ENCODE data around the gene ZFPM1. TPM values are rescaled to one million over a fixed set of nuclear protein-coding genes. Genes with fewer than 3 reads are reported as not detected.

The ZFPM1 gene
- total RNA-seq, 3 donors from 2014 or later: 0.32 to 2.9 (median 2.3) TPM

DNA sequence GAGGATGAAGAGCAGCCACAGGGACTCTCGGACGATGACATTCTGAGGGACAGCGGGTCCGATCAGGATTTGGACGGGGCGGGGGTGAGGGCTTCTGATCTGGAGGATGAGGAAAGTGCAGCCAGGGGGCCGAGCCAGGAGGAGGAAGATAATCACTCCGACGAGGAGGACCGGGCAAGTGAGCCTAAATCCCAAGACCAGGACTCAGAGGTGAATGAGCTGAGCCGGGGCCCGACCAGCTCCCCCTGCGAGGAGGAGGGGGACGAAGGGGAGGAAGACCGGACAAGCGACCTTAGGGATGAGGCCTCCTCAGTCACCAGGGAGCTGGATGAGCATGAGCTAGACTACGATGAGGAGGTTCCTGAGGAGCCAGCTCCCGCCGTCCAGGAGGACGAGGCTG is 124.1 kb downstream of the ZFPM1 start:
- no peak for DNase-seq (ENCODE audit: low spot score in 2 of 2)
- no peak for TF ChIP-seq POLR2AphosphoS5 (IDR thresholded peaks at IDR 0.05)
- TF ChIP-seq CTCF (IDR thresholded peaks at IDR 0.05): no peak
- no peak for TF ChIP-seq POLR2A (IDR thresholded peaks at IDR 0.05)
- intact Hi-C loops (cut with DNase I; ENCODE audit: low total_unique reads): no loop called here
- no peaks in the 10 kb centered on the region for H3K4me1 ChIP-seq
- no peak overlapping the region for H3K27ac ChIP-seq
- H3K36me3 ChIP-seq: peaks cover 6% of the 10 kb centered on the region
- no peak overlapping the region for H3K4me3 ChIP-seq
- no peaks in the 10 kb centered on the region for H3K27me3 ChIP-seq
- H3K9me3 ChIP-seq: no peaks in the 10 kb centered on the region

DNA sequence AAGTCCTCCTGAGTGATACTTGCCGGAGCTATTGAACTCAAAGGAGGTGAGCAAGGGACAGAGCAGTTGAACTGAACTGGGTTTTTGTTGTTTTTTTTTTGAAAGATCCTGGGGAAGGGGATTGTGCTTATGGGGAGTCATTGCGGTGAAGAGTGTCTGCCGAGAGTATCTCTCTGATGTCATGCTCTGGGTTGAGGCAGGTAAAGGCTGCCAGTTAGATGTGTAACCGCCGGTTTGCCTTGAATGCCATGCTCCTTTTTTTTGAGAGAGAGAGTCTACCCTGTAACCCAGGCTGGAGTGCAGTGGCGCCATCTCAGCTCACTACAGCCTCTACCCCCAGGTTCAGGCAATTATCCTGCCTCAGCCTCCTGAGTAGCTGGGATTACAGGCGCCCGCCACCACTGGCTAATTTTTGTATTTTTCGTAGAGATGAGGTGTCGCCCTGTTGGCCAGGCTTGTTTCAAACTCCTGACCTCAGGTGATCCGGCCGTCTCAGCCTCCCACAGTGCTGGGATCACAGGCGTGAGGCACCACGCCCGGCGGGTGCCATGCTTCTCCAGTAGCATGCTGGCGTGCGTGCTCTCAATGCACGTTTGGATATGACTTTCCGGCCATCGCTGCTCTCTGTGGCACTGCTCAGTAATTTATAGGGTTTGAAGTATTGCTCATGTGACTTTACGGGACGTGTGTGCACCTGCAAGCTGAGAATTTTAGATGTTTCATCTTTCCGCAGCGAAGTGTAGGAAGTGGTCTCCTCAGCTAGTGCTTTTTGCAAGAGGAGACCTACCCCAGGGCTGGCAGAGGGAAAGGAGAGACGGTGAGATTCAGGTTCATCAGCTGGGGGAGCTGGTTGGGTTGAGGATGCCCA is 125.6 kb downstream of the ZFPM1 start:
- no peaks in the 10 kb centered on the region for H3K9me3 ChIP-seq
- no peak overlapping the region for H3K4me3 ChIP-seq
- no peak for DNase-seq (ENCODE audit: low spot score in 2 of 2)
- no peak for TF ChIP-seq CTCF (IDR thresholded peaks at IDR 0.05)
- TF ChIP-seq POLR2AphosphoS5 (IDR thresholded peaks at IDR 0.05): no peak
- TF ChIP-seq POLR2A (IDR thresholded peaks at IDR 0.05): no peak
- intact Hi-C loops (cut with DNase I; ENCODE audit: low total_unique reads): no loop called here
- H3K4me1 ChIP-seq: no peaks in the 10 kb centered on the region
- no peak overlapping the region for H3K27ac ChIP-seq
- H3K27me3 ChIP-seq: no peaks in the 10 kb centered on the region
- peaks cover 6% of the 10 kb centered on the region for H3K36me3 ChIP-seq

DNA sequence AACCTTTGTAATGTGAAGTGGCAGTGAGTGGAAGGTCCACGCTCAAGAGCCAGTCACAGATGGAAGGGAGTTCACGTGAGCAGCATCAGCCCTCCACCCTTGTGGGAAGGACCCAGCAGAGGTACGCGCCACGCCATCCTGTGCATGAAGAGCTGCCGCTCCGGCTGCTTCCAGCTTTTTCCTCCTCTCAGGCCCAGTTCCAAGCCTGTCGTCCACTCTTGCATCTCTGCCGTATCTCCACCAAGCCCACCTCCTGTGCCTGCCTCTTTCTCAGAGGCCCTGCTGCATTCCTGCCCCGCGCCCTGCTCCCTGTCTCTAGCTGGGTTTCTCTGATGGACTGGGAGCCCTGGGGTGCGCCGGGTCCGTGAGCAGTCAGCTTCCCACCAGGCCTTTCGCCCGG is 127.3 kb downstream of the ZFPM1 start:
- no peak for DNase-seq (ENCODE audit: low spot score in 2 of 2)
- intact Hi-C loops (cut with DNase I; ENCODE audit: low total_unique reads): no loop called here
- Histone ChIP-seq H3K9me3 (no peaks in the 10 kb centered on the region), H3K27ac (no peak overlapping the region), H3K36me3 (peaks cover 6% of the 10 kb centered on the region), H3K4me1 (no peaks in the 10 kb centered on the region), H3K4me3 (no peak overlapping the region), H3K27me3 (no peaks in the 10 kb centered on the region)
- TF ChIP-seq POLR2A (IDR thresholded peaks at IDR 0.05) (no peak), POLR2AphosphoS5 (IDR thresholded peaks at IDR 0.05) (no peak), CTCF (IDR thresholded peaks at IDR 0.05) (no peak)

- Histone ChIP-seq H3K4me1 (no peaks in the 10 kb centered on the region), H3K27me3 (no peaks in the 10 kb centered on the region), H3K9me3 (no peaks in the 10 kb centered on the region), H3K36me3 (peaks cover 6% of the 10 kb centered on the region), H3K4me3 (no peak overlapping the region), H3K27ac (no peak overlapping the region)
- no peak for DNase-seq (ENCODE audit: low spot score in 2 of 2)
- intact Hi-C loops (cut with DNase I; ENCODE audit: low total_unique reads): no loop called here
- no peak for TF ChIP-seq POLR2AphosphoS5 (IDR thresholded peaks at IDR 0.05)
- no peak for TF ChIP-seq CTCF (IDR thresholded peaks at IDR 0.05)
- TF ChIP-seq POLR2A (IDR thresholded peaks at IDR 0.05): no peak
Observed at GRCh38 chr16:88581033-88581432, 128.0 kb downstream of the ZFPM1 start.

DNA sequence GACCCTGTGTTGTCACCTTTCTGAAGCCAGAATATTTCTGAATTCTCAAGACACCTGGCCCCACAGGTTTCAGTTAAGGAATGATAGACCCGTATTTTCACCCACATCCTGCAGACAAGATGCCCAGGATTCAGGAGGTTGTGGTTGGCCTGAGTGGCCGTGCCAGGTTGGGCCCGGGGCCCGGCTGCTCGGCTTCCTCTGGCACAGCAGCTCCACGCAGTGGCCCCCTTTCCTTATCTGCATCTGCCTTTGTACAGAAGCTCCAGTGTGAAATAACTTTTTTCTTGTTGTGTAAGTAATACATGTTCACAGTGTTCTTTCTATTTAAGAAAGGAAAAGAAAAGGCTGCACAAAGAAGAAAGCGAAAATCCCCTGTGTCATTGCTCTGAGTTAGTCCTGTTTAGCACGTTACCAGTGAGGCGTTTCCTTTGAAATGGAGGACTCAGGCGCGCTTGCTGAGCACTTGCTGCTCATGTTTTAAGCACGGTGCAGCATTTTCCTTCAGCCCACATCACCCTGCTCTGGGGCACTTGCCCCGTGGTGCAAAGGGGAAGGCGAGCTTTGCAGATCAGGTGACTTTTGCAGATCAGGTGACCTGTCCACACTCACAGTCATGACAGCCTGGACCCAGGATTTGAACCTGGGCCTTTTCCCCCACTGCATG is 130.0 kb downstream of the ZFPM1 start:
- intact Hi-C loops (cut with DNase I; ENCODE audit: low total_unique reads): no loop called here
- peaks cover 8% of the 10 kb centered on the region for H3K36me3 ChIP-seq
- H3K4me3 ChIP-seq: no peak overlapping the region
- TF ChIP-seq POLR2AphosphoS5 (IDR thresholded peaks at IDR 0.05): no peak
- TF ChIP-seq POLR2A (IDR thresholded peaks at IDR 0.05): no peak
- no peak for TF ChIP-seq CTCF (IDR thresholded peaks at IDR 0.05)
- no peaks in the 10 kb centered on the region for H3K9me3 ChIP-seq
- no peak overlapping the region for H3K27ac ChIP-seq
- no peak for DNase-seq (ENCODE audit: low spot score in 2 of 2)
- no peaks in the 10 kb centered on the region for H3K27me3 ChIP-seq
- no peaks in the 10 kb centered on the region for H3K4me1 ChIP-seq
